GM21423 (cell line): ENCODE data around the gene NXPH4.

ENCODE experiments used
- ATAC-seq: cut with Tn5 transposase; IDR thresholded peaks from one replicate; pipeline ENCODE4 v1.9.1; 2021; ENCODE audit warnings: mild to moderate bottlenecking, moderate library complexity; ENCODE audit not compliant: unreplicated experiment

The NXPH4 gene

GRCh38 chr12:57183939-57184725 lies 32.5 kb upstream of the NXPH4 start:
- no peak for ATAC-seq

GRCh38 chr12:57185403-57185802 lies 31.2 kb upstream of the NXPH4 start:
- no peak for ATAC-seq

- ATAC-seq = no peak
Measured at GRCh38 chr12:57185906-57186508, 30.6 kb upstream of the NXPH4 start.

GRCh38 chr12:57187222-57188089 lies 29.1 kb upstream of the NXPH4 start:
- no peak for ATAC-seq

- no peak for ATAC-seq
Measured at GRCh38 chr12:57188090-57188425, 28.5 kb upstream of the NXPH4 start.

GRCh38 chr12:57190037-57190436 lies 26.6 kb upstream of the NXPH4 start:
- no peak for ATAC-seq

- ATAC-seq = no peak
Measured at GRCh38 chr12:57190821-57191220, 25.8 kb upstream of the NXPH4 start.

GRCh38 chr12:57191410-57191809 lies 25.2 kb upstream of the NXPH4 start:
- no peak for ATAC-seq

- ATAC-seq = no peak
Measured at GRCh38 chr12:57192920-57193319, 23.7 kb upstream of the NXPH4 start.

GRCh38 chr12:57193706-57194245 lies 22.8 kb upstream of the NXPH4 start:
- ATAC-seq = no peak

GRCh38 chr12:57194253-57194652 lies 22.3 kb upstream of the NXPH4 start:
- no peak for ATAC-seq

GRCh38 chr12:57195186-57195585 lies 21.4 kb upstream of the NXPH4 start:
- ATAC-seq = no peak

GRCh38 chr12:57195611-57196371 lies 20.8 kb upstream of the NXPH4 start:
- ATAC-seq = no peak

- no peak for ATAC-seq
Measured at GRCh38 chr12:57196439-57196838, 20.2 kb upstream of the NXPH4 start.

GRCh38 chr12:57196956-57197355 lies 19.6 kb upstream of the NXPH4 start:
- no peak for ATAC-seq

- no peak for ATAC-seq
Measured at GRCh38 chr12:57198329-57198728, 18.3 kb upstream of the NXPH4 start.

- no peak for ATAC-seq
Measured at GRCh38 chr12:57199191-57199590, 17.4 kb upstream of the NXPH4 start.

GRCh38 chr12:57200497-57200896 lies 16.1 kb upstream of the NXPH4 start:
- ATAC-seq = no peak

GRCh38 chr12:57201219-57201618 lies 15.4 kb upstream of the NXPH4 start:
- ATAC-seq = no peak

- no peak for ATAC-seq
Measured at GRCh38 chr12:57201631-57202030, 15.0 kb upstream of the NXPH4 start.

GRCh38 chr12:57202321-57202720 lies 14.3 kb upstream of the NXPH4 start:
- no peak for ATAC-seq
